ENCODE measurements around the gene NEIL1.

DNA sequence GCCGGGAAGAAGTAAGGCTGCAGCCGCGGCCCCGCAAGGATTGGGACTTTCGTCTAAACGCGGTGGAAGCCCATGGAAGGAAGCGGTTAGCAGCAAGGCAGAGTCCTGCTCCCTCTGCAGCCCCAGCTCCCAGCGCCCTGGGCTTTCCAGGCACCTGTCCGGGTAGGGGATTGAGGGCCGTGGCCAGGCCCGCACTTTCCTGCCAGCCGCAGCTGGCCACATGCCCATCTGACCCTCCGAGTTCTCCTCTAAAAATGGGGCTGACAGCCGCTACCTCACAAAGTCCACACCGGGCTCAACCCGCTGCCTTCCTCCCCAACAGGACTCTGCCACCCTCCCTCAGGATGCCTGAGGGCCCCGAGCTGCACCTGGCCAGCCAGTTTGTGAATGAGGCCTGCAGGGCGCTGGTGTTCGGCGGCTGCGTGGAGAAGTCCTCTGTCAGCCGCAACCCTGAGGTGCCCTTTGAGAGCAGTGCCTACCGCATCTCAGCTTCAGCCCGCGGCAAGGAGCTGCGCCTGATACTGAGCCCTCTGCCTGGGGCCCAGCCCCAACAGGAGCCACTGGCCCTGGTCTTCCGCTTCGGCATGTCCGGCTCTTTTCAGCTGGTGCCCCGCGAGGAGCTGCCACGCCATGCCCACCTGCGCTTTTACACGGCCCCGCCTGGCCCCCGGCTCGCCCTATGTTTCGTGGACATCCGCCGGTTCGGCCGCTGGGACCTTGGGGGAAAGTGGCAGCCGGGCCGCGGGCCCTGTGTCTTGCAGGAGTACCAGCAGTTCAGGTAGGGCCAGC, 1.9 kb downstream of the NEIL1 start:
- TF ChIP-seq SUZ12 (IDR thresholded peaks at IDR 0.05; ENCODE audit: extremely low read depth, insufficient read depth, insufficient read length): no peak
- TF ChIP-seq ZNF274 (IDR thresholded peaks at IDR 0.05; ENCODE audit: low read depth, low read length): no peak
- TF ChIP-seq YY1 (IDR thresholded peaks at IDR 0.05; ENCODE audit: insufficient read depth, insufficient read length): no peak
